ENCODE measurements around the gene CGAS. TPM values are rescaled to one million over a fixed set of nuclear protein-coding genes. Genes with fewer than 3 reads are reported as not detected.
"Not testable (repeated sequence)": the region's sequence is repeated elsewhere in the genome, so short reads cannot be mapped to it uniquely, and the experiment has no call there.

CGAS gene
- total and polyA plus RNA-seq, 4 donors: 2.1 to 14.0 (median 7.7) TPM

GRCh38 chr6:73460056-73460455, 8.0 kb upstream of the CGAS start:
- H3K4me1 ChIP-seq (ENCODE audit: control insufficient read depth in 5 of 5, insufficient read depth in 5 of 5, low read length in 5 of 5): peaks cover 0 to 3% (median 0%) of the 10 kb centered on the region in 5 donors
- H3K27ac ChIP-seq (ENCODE audit: low read depth in 1 of 2, low read length in 1 of 2): no peak overlapping the region

GRCh38 chr6:73459474-73459873, 7.4 kb upstream of the CGAS start:
- not testable (repeated sequence) for DNase-seq; H3K4me1 ChIP-seq (ENCODE audit: control insufficient read depth in 5 of 5, insufficient read depth in 5 of 5, low read length in 5 of 5); H3K4me3 ChIP-seq; H3K9ac ChIP-seq (ENCODE audit: insufficient read depth in 1 of 2, low read length in 2 of 2); H3K36me3 ChIP-seq (ENCODE audit: control insufficient read depth in 4 of 4, insufficient read depth in 4 of 4, low read length in 4 of 4); H3K27ac ChIP-seq (ENCODE audit: low read depth in 1 of 2, low read length in 1 of 2); ATAC-seq (ENCODE audit: insufficient read depth, low FRiP score); H3K9me3 ChIP-seq (ENCODE audit: control insufficient read depth in 4 of 4, insufficient read depth in 3 of 4, low read length in 3 of 4); H3K27me3 ChIP-seq (ENCODE audit: control insufficient read depth in 3 of 3, insufficient read depth in 3 of 3, low read length in 2 of 3)
- WGBS, 2 donors: 57 to 79% methylated on average over 7 of the region's 7 CpGs

More at GRCh38 chr6:73460056-73460455, 8.0 kb upstream of the CGAS start:
- Histone ChIP-seq H3K9ac (ENCODE audit: insufficient read depth in 1 of 2, low read length in 2 of 2) (no peak overlapping the region), H3K27me3 (ENCODE audit: control insufficient read depth in 3 of 3, insufficient read depth in 3 of 3, low read length in 2 of 3) (no peaks in the 10 kb centered on the region), H3K9me3 (ENCODE audit: control insufficient read depth in 4 of 4, insufficient read depth in 3 of 4, low read length in 3 of 4) (no peaks in the 10 kb centered on the region), H3K4me3 (no peak overlapping the region), H3K36me3 (ENCODE audit: control insufficient read depth in 4 of 4, insufficient read depth in 4 of 4, low read length in 4 of 4) (peaks cover 0 to 3% (median 1%) of the 10 kb centered on the region in 4 donors)
- ATAC-seq (ENCODE audit: insufficient read depth, low FRiP score): no peak
- TF ChIP-seq, protein P1, sequence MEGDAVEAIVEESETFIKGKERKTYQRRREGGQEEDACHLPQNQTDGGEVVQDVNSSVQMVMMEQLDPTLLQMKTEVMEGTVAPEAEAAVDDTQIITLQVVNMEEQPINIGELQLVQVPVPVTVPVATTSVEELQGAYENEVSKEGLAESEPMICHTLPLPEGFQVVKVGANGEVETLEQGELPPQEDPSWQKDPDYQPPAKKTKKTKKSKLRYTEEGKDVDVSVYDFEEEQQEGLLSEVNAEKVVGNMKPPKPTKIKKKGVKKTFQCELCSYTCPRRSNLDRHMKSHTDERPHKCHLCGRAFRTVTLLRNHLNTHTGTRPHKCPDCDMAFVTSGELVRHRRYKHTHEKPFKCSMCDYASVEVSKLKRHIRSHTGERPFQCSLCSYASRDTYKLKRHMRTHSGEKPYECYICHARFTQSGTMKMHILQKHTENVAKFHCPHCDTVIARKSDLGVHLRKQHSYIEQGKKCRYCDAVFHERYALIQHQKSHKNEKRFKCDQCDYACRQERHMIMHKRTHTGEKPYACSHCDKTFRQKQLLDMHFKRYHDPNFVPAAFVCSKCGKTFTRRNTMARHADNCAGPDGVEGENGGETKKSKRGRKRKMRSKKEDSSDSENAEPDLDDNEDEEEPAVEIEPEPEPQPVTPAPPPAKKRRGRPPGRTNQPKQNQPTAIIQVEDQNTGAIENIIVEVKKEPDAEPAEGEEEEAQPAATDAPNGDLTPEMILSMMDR (IDR thresholded peaks at IDR 0.05; ENCODE audit: control extremely low read depth, extremely low read depth): no peak
- 64 to 69% methylated on average over 5 of the region's 5 CpGs for WGBS, 2 donors
- DNase-seq: peak in 1 of 3 donors; percentile 3

GRCh38 chr6:73455865-73456629, 4.0 kb upstream of the CGAS start:
- Histone ChIP-seq H3K9ac (ENCODE audit: insufficient read depth in 1 of 2, low read length in 2 of 2) (no peak overlapping the region), H3K27ac (ENCODE audit: low read depth in 1 of 2, low read length in 1 of 2) (no peak overlapping the region), H3K4me3 (no peak overlapping the region), H3K36me3 (ENCODE audit: control insufficient read depth in 4 of 4, insufficient read depth in 4 of 4, low read length in 4 of 4) (no peaks in the 10 kb centered on the region), H3K4me1 (ENCODE audit: control insufficient read depth in 5 of 5, insufficient read depth in 5 of 5, low read length in 5 of 5) (peaks cover 0 to 2% (median 0%) of the 10 kb centered on the region in 5 donors), H3K27me3 (ENCODE audit: control insufficient read depth in 3 of 3, insufficient read depth in 3 of 3, low read length in 2 of 3) (no peaks in the 10 kb centered on the region), H3K9me3 (ENCODE audit: control insufficient read depth in 4 of 4, insufficient read depth in 3 of 4, low read length in 3 of 4) (no peaks in the 10 kb centered on the region)
- DNase-seq (peak in 1 of 3 donors; percentile 21), ATAC-seq (ENCODE audit: insufficient read depth, low FRiP score) (no peak)
- 24 to 49% methylated on average over 3 of the region's 3 CpGs for WGBS, 2 donors
- TF ChIP-seq, protein P1 (IDR thresholded peaks at IDR 0.05; ENCODE audit: control extremely low read depth, extremely low read depth): no peak

DNA sequence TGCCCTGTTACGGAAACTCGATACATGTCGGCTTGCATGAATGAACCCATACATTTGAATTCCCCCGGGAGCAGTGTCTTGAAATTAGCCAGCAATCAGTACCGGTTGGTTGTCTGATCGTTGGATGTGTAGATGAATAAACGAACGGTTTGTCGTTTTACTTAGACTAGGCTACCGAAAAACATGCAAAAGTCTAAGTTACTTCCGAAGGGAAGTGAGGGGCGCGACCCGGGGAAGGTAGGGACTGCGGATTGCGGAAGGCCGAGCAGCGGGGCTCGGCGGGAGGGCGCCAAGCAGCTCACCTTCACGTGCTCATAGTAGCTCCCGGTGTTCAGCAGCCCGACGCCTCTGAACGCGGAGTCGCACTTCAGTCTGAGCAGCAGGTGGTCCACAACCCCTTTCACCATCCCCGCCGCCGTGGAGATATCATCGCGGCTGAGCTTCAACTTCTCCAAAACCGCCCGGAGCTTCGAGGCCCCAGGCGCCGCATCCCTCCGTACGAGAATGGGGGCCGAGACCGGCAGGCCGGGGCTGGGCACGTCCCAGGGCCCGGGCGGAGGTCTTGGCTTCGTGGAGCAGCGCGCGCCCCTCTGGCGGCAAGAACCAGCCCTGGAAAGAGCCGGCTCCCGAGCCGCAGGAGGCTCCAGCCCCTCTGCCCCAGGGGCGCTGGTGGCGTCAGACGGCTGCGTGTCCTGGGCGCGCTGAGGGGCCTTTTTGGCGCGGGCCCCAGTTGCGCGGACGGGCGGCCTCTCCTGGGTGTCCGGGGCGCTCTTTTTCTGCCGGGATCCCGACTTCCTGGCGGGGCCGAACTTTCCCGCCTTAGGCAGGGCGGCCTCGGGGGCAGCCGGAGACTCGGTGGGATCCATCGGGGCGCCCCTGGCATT, 632 bp downstream of the CGAS start:
- DNase-seq (peak; percentile 71 to 74 (median 71)), ATAC-seq (ENCODE audit: insufficient read depth, low FRiP score) (peak; percentile 55)
- Histone ChIP-seq H3K27ac (ENCODE audit: low read depth in 1 of 2, low read length in 1 of 2) (peak overlapping the region; percentile 49 to 93), H3K9ac (ENCODE audit: insufficient read depth in 1 of 2, low read length in 2 of 2) (peak overlapping the region; percentile 63 to 72), H3K36me3 (ENCODE audit: control insufficient read depth in 4 of 4, insufficient read depth in 4 of 4, low read length in 4 of 4) (peaks cover 0 to 3% (median 0%) of the 10 kb centered on the region in 4 donors), H3K9me3 (ENCODE audit: control insufficient read depth in 4 of 4, insufficient read depth in 3 of 4, low read length in 3 of 4) (no peaks in the 10 kb centered on the region), H3K27me3 (ENCODE audit: control insufficient read depth in 3 of 3, insufficient read depth in 3 of 3, low read length in 2 of 3) (no peaks in the 10 kb centered on the region), H3K4me3 (peak overlapping the region; percentile 78), H3K4me1 (ENCODE audit: control insufficient read depth in 5 of 5, insufficient read depth in 5 of 5, low read length in 5 of 5) (peaks cover 0 to 5% (median 0%) of the 10 kb centered on the region in 5 donors)
- TF ChIP-seq, protein P1 (IDR thresholded peaks at IDR 0.05; ENCODE audit: control extremely low read depth, extremely low read depth): no peak
- 1% methylated on average over 69 to 79 of the region's 79 CpGs for WGBS, 2 donors

Data from lung (tissue), 12 donors.